Lower lobe of right lung (tissue), 2 donors: ENCODE measurements around the gene MALAT1. TPM values are rescaled to one million over a fixed set of nuclear protein-coding genes. Genes with fewer than 3 reads are reported as not detected.

Experiments used
- ATAC-seq, 2 donors: fragments of 200-7000 bp; cut with Tn5 transposase; one replicate each; pipeline ENCODE4 v1.9.1; 2020 to 2022; ENCODE audit warnings: mild to moderate bottlenecking in 2 of 2, moderate library complexity in 2 of 2
- DNase-seq: peaks from one replicate; pipeline ENCODE4 v3.0.0-alpha.2; 2020
- H3K27ac ChIP-seq: fragments of 200-600 bp; one replicate; pipeline ENCODE4 v1.8.0; 2022
- H3K27me3 ChIP-seq: fragments of 200-600 bp; one replicate; pipeline ENCODE4 v1.8.0; 2022; ENCODE audit warnings: low read depth
- H3K36me3 ChIP-seq: fragments of 200-600 bp; one replicate; pipeline ENCODE4 v1.8.0; 2022; ENCODE audit warnings: mild to moderate bottlenecking
- H3K4me1 ChIP-seq: fragments of 200-600 bp; one replicate; pipeline ENCODE4 v1.8.0; 2022
- H3K4me3 ChIP-seq: fragments of 200-600 bp; one replicate; pipeline ENCODE4 v1.8.0; 2022; ENCODE audit warnings: mild to moderate bottlenecking
- H3K9me3 ChIP-seq: fragments of 200-600 bp; one replicate; pipeline ENCODE4 v1.8.0; 2022
- CTCF ChIP-seq: fragments of 200-600 bp; IDR thresholded peaks from one replicate; pipeline ENCODE4 v1.8.0; 2022; ENCODE audit warnings: antibody characterized with exemption, mild to moderate bottlenecking
- intact Hi-C: fragments of 100-400 bp; cut with DNase I; formaldehyde crosslinking; loops from one replicate; pipeline ENCODE4 v1.11.0; 2022
- total RNA-seq: library from RNA; stranded (reverse); fragmentation: NEBNext Ultra II Directional; extraction: Animal tissue kit (Norgen Biotek cat#: 25700); gene quantifications from one replicate; pipeline ENCODE4 v1.2.1, GENCODE V29; 2021
- donor health status: DM: no; HTN: yes; CAD: no; lungs with severe emphysema.

The MALAT1 gene
- total RNA-seq, 1 donor from 2014 or later: 11,612 TPM

DNA sequence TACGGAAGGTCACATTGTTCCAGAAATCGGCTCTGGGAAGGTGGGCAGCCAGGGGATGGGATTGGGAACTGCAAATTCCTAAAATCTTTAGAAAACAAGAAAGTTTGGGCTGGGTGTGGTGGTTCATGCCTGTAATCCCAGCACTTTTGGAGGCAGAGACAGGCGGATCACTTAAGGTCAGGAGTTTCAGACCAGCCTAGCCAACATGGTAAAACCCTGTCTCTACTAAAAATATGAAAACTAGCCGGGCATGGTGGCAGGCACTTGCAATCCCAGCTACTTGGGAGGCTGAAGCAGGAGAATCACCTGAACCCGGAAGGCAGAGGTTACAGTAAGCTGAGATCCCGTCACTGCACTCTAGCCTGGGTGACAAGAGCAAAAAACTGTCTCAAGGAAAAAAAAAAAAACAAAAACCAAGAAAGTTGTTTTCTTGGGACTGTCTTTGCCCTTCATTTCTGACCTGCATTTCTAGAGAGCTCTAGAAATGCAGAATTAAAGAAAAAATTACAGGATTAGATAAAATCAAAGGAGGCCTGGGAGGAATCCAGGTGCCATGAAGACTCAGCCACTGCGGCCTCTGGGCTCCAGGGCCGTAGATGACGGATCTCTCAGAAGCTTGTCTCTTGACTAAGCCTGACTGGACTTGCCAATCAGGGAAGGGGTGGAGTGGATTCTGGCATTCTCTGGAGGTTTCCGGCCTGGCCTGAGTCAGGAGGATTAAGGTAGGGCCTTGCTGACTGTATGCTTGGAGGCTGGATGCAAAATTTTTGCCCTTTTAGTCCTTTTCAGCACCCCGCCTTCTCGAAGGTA lies 5.3 kb upstream of the MALAT1 start:
- Histone ChIP-seq H3K36me3 (no peaks in the 10 kb centered on the region), H3K9me3 (no peaks in the 10 kb centered on the region), H3K4me3 (peak overlapping the region; percentile 25), H3K27ac (peak overlapping the region; percentile 99), H3K27me3 (no peaks in the 10 kb centered on the region), H3K4me1 (peaks cover 84% of the 10 kb centered on the region)
- no peak for TF ChIP-seq CTCF
- ATAC-seq (peak; percentile 1 to 28), DNase-seq (peak; percentile 71)
- intact Hi-C loops: no loop called here

- intact Hi-C loops: no loop called here
- Histone ChIP-seq H3K4me3 (peak overlapping the region; percentile 30), H3K9me3 (no peaks in the 10 kb centered on the region), H3K27me3 (no peaks in the 10 kb centered on the region), H3K4me1 (peaks cover 54% of the 10 kb centered on the region), H3K36me3 (peaks cover 4% of the 10 kb centered on the region), H3K27ac (peak overlapping the region; percentile 99)
- ATAC-seq: no peak
- TF ChIP-seq CTCF: no peak
- DNase-seq: no peak
Observed at GRCh38 chr11:65496304-65497140, 2.3 kb upstream of the MALAT1 start.

- peak; percentile 99 for DNase-seq
- Histone ChIP-seq H3K27ac (peak overlapping the region; percentile 99), H3K36me3 (peaks cover 12% of the 10 kb centered on the region), H3K27me3 (no peaks in the 10 kb centered on the region), H3K4me1 (peaks cover 45% of the 10 kb centered on the region), H3K4me3 (peak overlapping the region; percentile 71), H3K9me3 (no peaks in the 10 kb centered on the region)
- intact Hi-C loops: no loop called here
- ATAC-seq: peak; percentile 88 to 96
- no peak for TF ChIP-seq CTCF
Observed at GRCh38 chr11:65497141-65498041, 1.5 kb upstream of the MALAT1 start.

GRCh38 chr11:65498042-65498726 lies 661 bp upstream of the MALAT1 start:
- no peaks in the 10 kb centered on the region for H3K9me3 ChIP-seq
- peak; percentile 31 to 49 for ATAC-seq
- H3K27me3 ChIP-seq: no peaks in the 10 kb centered on the region
- H3K27ac ChIP-seq: peak overlapping the region; percentile 99
- TF ChIP-seq CTCF: no peak
- peak overlapping the region; percentile 71 for H3K4me3 ChIP-seq
- H3K36me3 ChIP-seq: peaks cover 20% of the 10 kb centered on the region
- H3K4me1 ChIP-seq: peaks cover 38% of the 10 kb centered on the region
- intact Hi-C loops: no loop called here
- DNase-seq: no peak

- H3K4me3 ChIP-seq: peak overlapping the region; percentile 71
- intact Hi-C loops: no loop called here
- H3K27ac ChIP-seq: peak overlapping the region; percentile 99
- no peaks in the 10 kb centered on the region for H3K27me3 ChIP-seq
- DNase-seq (no peak), ATAC-seq (no peak)
- H3K4me1 ChIP-seq: peaks cover 33% of the 10 kb centered on the region
- no peaks in the 10 kb centered on the region for H3K9me3 ChIP-seq
- peaks cover 25% of the 10 kb centered on the region for H3K36me3 ChIP-seq
- no peak for TF ChIP-seq CTCF
Observed at GRCh38 chr11:65498727-65498976, 193 bp upstream of the MALAT1 start.
